ENCODE measurements around the gene TUFT1.
"Not testable (repeated sequence)": the region's sequence is repeated elsewhere in the genome, so short reads cannot be mapped to it uniquely, and the experiment has no call there.

TUFT1 gene

GRCh38 chr1:151584780-151585179 is 44.7 kb downstream of the TUFT1 start:
- Histone ChIP-seq H3K9me3 (ENCODE audit: low read depth, low read length) (no peaks in the 10 kb centered on the region), H3K9ac (ENCODE audit: insufficient read length) (no peak overlapping the region), H3K36me3 (ENCODE audit: insufficient read depth, low read length) (no peaks in the 10 kb centered on the region), H3K4me3 (no peak overlapping the region), H3K27ac (no peak overlapping the region)
- no peak for DNase-seq (ENCODE audit: low read depth, low spot score)
- TF ChIP-seq EZH2 (IDR thresholded peaks at IDR 0.05) (no peak), FOXP2 (optimal IDR thresholded peaks at IDR 0.05; ENCODE audit: control extremely low read depth, extremely low read length, insufficient read depth) (no peak), POLR2AphosphoS5 (IDR thresholded peaks at IDR 0.05; ENCODE audit: borderline replicate concordance, low read depth, low read length) (no peak)

- Histone ChIP-seq H3K27ac (0 out of 2 replicates have a peak overlapping the region, but pooled peaks have one; percentile 26), H3K9ac (ENCODE audit: insufficient read length) (peak overlapping the region; percentile 14), H3K36me3 (ENCODE audit: insufficient read depth, low read length) (no peaks in the 10 kb centered on the region), H3K9me3 (ENCODE audit: low read depth, low read length) (no peaks in the 10 kb centered on the region), H3K4me3 (no peak overlapping the region)
- DNase-seq (ENCODE audit: low read depth, low spot score) = no peak
- TF ChIP-seq POLR2AphosphoS5 (IDR thresholded peaks at IDR 0.05; ENCODE audit: borderline replicate concordance, low read depth, low read length) = no peak
- no peak for TF ChIP-seq FOXP2 (optimal IDR thresholded peaks at IDR 0.05; ENCODE audit: control extremely low read depth, extremely low read length, insufficient read depth)
- no peak for TF ChIP-seq EZH2 (IDR thresholded peaks at IDR 0.05)
These were observed 45.5 kb downstream of the TUFT1 start for GRCh38 chr1:151585622-151586021.

GRCh38 chr1:151590961-151591360 is 50.9 kb downstream of the TUFT1 start:
- Histone ChIP-seq H3K27ac (no peak overlapping the region), H3K36me3 (ENCODE audit: insufficient read depth, low read length) (no peaks in the 10 kb centered on the region), H3K4me3 (no peak overlapping the region), H3K9ac (ENCODE audit: insufficient read length) (no peak overlapping the region), H3K9me3 (ENCODE audit: low read depth, low read length) (no peaks in the 10 kb centered on the region)
- DNase-seq (ENCODE audit: low read depth, low spot score) = no peak
- TF ChIP-seq EZH2 (IDR thresholded peaks at IDR 0.05) (no peak), POLR2AphosphoS5 (IDR thresholded peaks at IDR 0.05; ENCODE audit: borderline replicate concordance, low read depth, low read length) (no peak), FOXP2 (optimal IDR thresholded peaks at IDR 0.05; ENCODE audit: control extremely low read depth, extremely low read length, insufficient read depth) (no peak)

GRCh38 chr1:151593730-151594129 is 53.6 kb downstream of the TUFT1 start:
- Histone ChIP-seq H3K9ac (ENCODE audit: insufficient read length) (no peak overlapping the region), H3K36me3 (ENCODE audit: insufficient read depth, low read length) (no peaks in the 10 kb centered on the region), H3K4me3 (peak overlapping the region; percentile 45), H3K27ac (no peak overlapping the region), H3K9me3 (ENCODE audit: low read depth, low read length) (no peaks in the 10 kb centered on the region)
- no peak for DNase-seq (ENCODE audit: low read depth, low spot score)
- no peak for TF ChIP-seq EZH2 (IDR thresholded peaks at IDR 0.05)
- no peak for TF ChIP-seq FOXP2 (optimal IDR thresholded peaks at IDR 0.05; ENCODE audit: control extremely low read depth, extremely low read length, insufficient read depth)
- no peak for TF ChIP-seq POLR2AphosphoS5 (IDR thresholded peaks at IDR 0.05; ENCODE audit: borderline replicate concordance, low read depth, low read length)

GRCh38 chr1:151594143-151594625 is 54.1 kb downstream of the TUFT1 start:
- Histone ChIP-seq H3K9ac (ENCODE audit: insufficient read length) (no peak overlapping the region), H3K4me3 (peak overlapping the region; percentile 45)

GRCh38 chr1:151596166-151596953 is 56.3 kb downstream of the TUFT1 start:
- TF ChIP-seq POLR2AphosphoS5 (IDR thresholded peaks at IDR 0.05; ENCODE audit: borderline replicate concordance, low read depth, low read length) (no peak), EZH2 (IDR thresholded peaks at IDR 0.05) (no peak), FOXP2 (optimal IDR thresholded peaks at IDR 0.05; ENCODE audit: control extremely low read depth, extremely low read length, insufficient read depth) (no peak)
- Histone ChIP-seq H3K4me3 (no peak overlapping the region), H3K9ac (ENCODE audit: insufficient read length) (no peak overlapping the region), H3K36me3 (ENCODE audit: insufficient read depth, low read length) (no peaks in the 10 kb centered on the region), H3K9me3 (ENCODE audit: low read depth, low read length) (no peaks in the 10 kb centered on the region), H3K27ac (no peak overlapping the region)
- DNase-seq (ENCODE audit: low read depth, low spot score) = no peak

More at GRCh38 chr1:151594143-151594625, 54.1 kb downstream of the TUFT1 start:
- Histone ChIP-seq H3K36me3 (ENCODE audit: insufficient read depth, low read length) (no peaks in the 10 kb centered on the region), H3K9me3 (ENCODE audit: low read depth, low read length) (no peaks in the 10 kb centered on the region), H3K27ac (no peak overlapping the region)
- no peak for TF ChIP-seq EZH2 (IDR thresholded peaks at IDR 0.05)
- TF ChIP-seq POLR2AphosphoS5 (IDR thresholded peaks at IDR 0.05; ENCODE audit: borderline replicate concordance, low read depth, low read length) = no peak
- TF ChIP-seq FOXP2 (optimal IDR thresholded peaks at IDR 0.05; ENCODE audit: control extremely low read depth, extremely low read length, insufficient read depth) = no peak
- DNase-seq (ENCODE audit: low read depth, low spot score) = no peak

GRCh38 chr1:151602550-151602949 is 62.4 kb downstream of the TUFT1 start:
- H3K4me3 ChIP-seq; DNase-seq (ENCODE audit: low read depth, low spot score); H3K36me3 ChIP-seq (ENCODE audit: insufficient read depth, low read length); H3K9ac ChIP-seq (ENCODE audit: insufficient read length); H3K27ac ChIP-seq; H3K9me3 ChIP-seq (ENCODE audit: low read depth, low read length): not testable (repeated sequence)

GRCh38 chr1:151604291-151604690 is 64.2 kb downstream of the TUFT1 start:
- no peaks in the 10 kb centered on the region for H3K36me3 ChIP-seq (ENCODE audit: insufficient read depth, low read length)
- no peak overlapping the region for H3K4me3 ChIP-seq
- H3K27ac ChIP-seq = no peak overlapping the region
- no peaks in the 10 kb centered on the region for H3K9me3 ChIP-seq (ENCODE audit: low read depth, low read length)
- no peak overlapping the region for H3K9ac ChIP-seq (ENCODE audit: insufficient read length)
- TF ChIP-seq FOXP2 (optimal IDR thresholded peaks at IDR 0.05; ENCODE audit: control extremely low read depth, extremely low read length, insufficient read depth) = no peak
- no peak for TF ChIP-seq EZH2 (IDR thresholded peaks at IDR 0.05)
- TF ChIP-seq POLR2AphosphoS5 (IDR thresholded peaks at IDR 0.05; ENCODE audit: borderline replicate concordance, low read depth, low read length) = no peak
- no peak for DNase-seq (ENCODE audit: low read depth, low spot score)

GRCh38 chr1:151606384-151606783 is 66.3 kb downstream of the TUFT1 start:
- no peak for DNase-seq (ENCODE audit: low read depth, low spot score)

More at GRCh38 chr1:151606384-151606783, 66.3 kb downstream of the TUFT1 start:
- H3K9ac ChIP-seq (ENCODE audit: insufficient read length) = no peak overlapping the region
- H3K27ac ChIP-seq = no peak overlapping the region
- TF ChIP-seq POLR2AphosphoS5 (IDR thresholded peaks at IDR 0.05; ENCODE audit: borderline replicate concordance, low read depth, low read length) = no peak
- TF ChIP-seq EZH2 (IDR thresholded peaks at IDR 0.05) = no peak
- no peak for TF ChIP-seq FOXP2 (optimal IDR thresholded peaks at IDR 0.05; ENCODE audit: control extremely low read depth, extremely low read length, insufficient read depth)
- no peaks in the 10 kb centered on the region for H3K36me3 ChIP-seq (ENCODE audit: insufficient read depth, low read length)
- H3K9me3 ChIP-seq (ENCODE audit: low read depth, low read length) = no peaks in the 10 kb centered on the region
- no peak overlapping the region for H3K4me3 ChIP-seq
